Measurements from ENCODE around the gene MSRB2.
"Not testable (repeated sequence)": the region's sequence is repeated elsewhere in the genome, so short reads cannot be mapped to it uniquely, and the experiment has no call there.

The MSRB2 gene

DNA sequence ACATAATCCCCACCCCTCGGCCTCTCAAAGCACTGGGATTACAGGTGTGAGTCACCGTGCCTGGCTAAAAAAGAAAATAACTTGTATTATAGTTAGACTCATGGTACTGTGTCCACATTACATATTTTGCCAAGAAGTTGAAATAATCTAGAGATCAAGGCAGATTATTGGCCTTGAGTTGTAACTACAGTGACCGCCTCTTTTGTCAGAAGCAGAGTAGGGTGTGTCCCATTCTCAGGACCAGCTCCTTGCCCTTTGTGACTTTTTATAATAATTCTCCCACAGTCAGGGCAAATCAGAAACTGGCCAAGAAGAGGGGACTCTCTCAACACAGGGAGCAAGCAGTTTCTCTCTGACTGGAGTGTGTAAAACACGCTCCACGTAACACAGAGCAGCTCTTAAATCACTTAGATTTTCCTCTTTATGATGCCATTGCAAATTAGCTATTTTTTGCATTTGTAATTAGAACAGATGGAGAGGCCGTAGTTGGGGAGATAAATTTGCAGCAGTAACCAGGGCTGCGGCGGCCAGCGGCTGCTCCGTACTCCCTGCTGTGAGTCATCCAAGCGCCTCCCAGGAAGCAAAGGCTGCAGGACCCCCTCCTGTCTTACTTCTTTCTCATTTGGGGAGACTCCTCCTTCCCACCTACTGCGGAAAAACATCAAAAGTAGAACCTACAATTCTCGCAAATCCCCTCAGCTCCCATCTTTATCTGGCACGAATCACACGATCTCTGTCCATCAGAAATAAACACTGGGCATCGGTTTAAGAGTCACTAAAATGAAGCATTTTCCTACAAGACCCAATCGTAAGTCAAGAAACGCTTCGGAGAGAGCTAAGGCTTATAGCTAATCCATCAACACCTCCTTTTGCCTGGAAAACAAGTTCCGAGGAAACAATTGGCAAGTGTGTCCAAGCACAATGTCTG is 32.1 kb upstream of the MSRB2 start:
- H3K4me3 ChIP-seq (ENCODE audit: low read depth, low read length): no peak overlapping the region
- peak; percentile 9 for DNase-seq (ENCODE audit: low read depth)
- TF ChIP-seq, protein P1, sequence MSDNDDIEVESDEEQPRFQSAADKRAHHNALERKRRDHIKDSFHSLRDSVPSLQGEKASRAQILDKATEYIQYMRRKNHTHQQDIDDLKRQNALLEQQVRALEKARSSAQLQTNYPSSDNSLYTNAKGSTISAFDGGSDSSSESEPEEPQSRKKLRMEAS (IDR thresholded peaks at IDR 0.05; ENCODE audit: low read depth, low read length): no peak
- TF ChIP-seq, protein P2, sequence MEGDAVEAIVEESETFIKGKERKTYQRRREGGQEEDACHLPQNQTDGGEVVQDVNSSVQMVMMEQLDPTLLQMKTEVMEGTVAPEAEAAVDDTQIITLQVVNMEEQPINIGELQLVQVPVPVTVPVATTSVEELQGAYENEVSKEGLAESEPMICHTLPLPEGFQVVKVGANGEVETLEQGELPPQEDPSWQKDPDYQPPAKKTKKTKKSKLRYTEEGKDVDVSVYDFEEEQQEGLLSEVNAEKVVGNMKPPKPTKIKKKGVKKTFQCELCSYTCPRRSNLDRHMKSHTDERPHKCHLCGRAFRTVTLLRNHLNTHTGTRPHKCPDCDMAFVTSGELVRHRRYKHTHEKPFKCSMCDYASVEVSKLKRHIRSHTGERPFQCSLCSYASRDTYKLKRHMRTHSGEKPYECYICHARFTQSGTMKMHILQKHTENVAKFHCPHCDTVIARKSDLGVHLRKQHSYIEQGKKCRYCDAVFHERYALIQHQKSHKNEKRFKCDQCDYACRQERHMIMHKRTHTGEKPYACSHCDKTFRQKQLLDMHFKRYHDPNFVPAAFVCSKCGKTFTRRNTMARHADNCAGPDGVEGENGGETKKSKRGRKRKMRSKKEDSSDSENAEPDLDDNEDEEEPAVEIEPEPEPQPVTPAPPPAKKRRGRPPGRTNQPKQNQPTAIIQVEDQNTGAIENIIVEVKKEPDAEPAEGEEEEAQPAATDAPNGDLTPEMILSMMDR (IDR thresholded peaks at IDR 0.05; ENCODE audit: low read depth, low read length): no peak
- TF ChIP-seq POLR2A (IDR thresholded peaks at IDR 0.05; ENCODE audit: extremely low read depth, insufficient read length) (no peak), MYC (IDR thresholded peaks at IDR 0.05; ENCODE audit: low read depth, low read length) (no peak)

- no peak overlapping the region for H3K4me3 ChIP-seq (ENCODE audit: low read depth, low read length)
- TF ChIP-seq, protein P2 (IDR thresholded peaks at IDR 0.05; ENCODE audit: low read depth, low read length): no peak
- no peak for TF ChIP-seq MYC (IDR thresholded peaks at IDR 0.05; ENCODE audit: low read depth, low read length)
- TF ChIP-seq, protein P1 (IDR thresholded peaks at IDR 0.05; ENCODE audit: low read depth, low read length): no peak
- TF ChIP-seq POLR2A (IDR thresholded peaks at IDR 0.05; ENCODE audit: extremely low read depth, insufficient read length): no peak
- DNase-seq (ENCODE audit: low read depth): no peak
These were observed 31.2 kb upstream of the MSRB2 start for GRCh38 chr10:23063973-23064812.

DNA sequence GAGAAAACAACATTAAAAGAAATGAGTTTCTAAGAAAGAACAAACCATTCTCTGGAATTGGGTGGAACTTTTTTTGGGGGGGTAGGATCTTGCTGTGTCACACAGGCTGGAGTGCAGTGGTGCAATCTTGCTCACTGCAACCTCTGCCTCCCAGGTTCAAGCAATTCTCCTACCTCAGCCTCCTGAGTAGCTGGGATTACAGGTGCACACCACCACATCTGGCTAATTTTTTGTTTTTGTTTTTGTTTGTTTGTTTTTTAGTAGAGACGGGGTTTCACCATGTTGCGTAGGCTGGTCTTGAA is 30.6 kb upstream of the MSRB2 start:
- DNase-seq (ENCODE audit: low read depth); H3K4me3 ChIP-seq (ENCODE audit: low read depth, low read length): not testable (repeated sequence)

GRCh38 chr10:23065181-23065948 is 30.0 kb upstream of the MSRB2 start:
- H3K4me3 ChIP-seq (ENCODE audit: low read depth, low read length): no peak overlapping the region
- no peak for DNase-seq (ENCODE audit: low read depth)
- TF ChIP-seq, protein P2 (IDR thresholded peaks at IDR 0.05; ENCODE audit: low read depth, low read length): no peak
- TF ChIP-seq POLR2A (IDR thresholded peaks at IDR 0.05; ENCODE audit: extremely low read depth, insufficient read length) (no peak), MYC (IDR thresholded peaks at IDR 0.05; ENCODE audit: low read depth, low read length) (no peak)
- TF ChIP-seq, protein P1 (IDR thresholded peaks at IDR 0.05; ENCODE audit: low read depth, low read length): no peak

GRCh38 chr10:23067337-23067736 is 28.0 kb upstream of the MSRB2 start:
- DNase-seq (ENCODE audit: low read depth): no peak
- no peak overlapping the region for H3K4me3 ChIP-seq (ENCODE audit: low read depth, low read length)
- TF ChIP-seq POLR2A (IDR thresholded peaks at IDR 0.05; ENCODE audit: extremely low read depth, insufficient read length): no peak
- TF ChIP-seq, protein P2 (IDR thresholded peaks at IDR 0.05; ENCODE audit: low read depth, low read length): no peak
- TF ChIP-seq, protein P1 (IDR thresholded peaks at IDR 0.05; ENCODE audit: low read depth, low read length): no peak
- no peak for TF ChIP-seq MYC (IDR thresholded peaks at IDR 0.05; ENCODE audit: low read depth, low read length)
